ENCODE results near the gene RAI1.

Gene RAI1

DNA sequence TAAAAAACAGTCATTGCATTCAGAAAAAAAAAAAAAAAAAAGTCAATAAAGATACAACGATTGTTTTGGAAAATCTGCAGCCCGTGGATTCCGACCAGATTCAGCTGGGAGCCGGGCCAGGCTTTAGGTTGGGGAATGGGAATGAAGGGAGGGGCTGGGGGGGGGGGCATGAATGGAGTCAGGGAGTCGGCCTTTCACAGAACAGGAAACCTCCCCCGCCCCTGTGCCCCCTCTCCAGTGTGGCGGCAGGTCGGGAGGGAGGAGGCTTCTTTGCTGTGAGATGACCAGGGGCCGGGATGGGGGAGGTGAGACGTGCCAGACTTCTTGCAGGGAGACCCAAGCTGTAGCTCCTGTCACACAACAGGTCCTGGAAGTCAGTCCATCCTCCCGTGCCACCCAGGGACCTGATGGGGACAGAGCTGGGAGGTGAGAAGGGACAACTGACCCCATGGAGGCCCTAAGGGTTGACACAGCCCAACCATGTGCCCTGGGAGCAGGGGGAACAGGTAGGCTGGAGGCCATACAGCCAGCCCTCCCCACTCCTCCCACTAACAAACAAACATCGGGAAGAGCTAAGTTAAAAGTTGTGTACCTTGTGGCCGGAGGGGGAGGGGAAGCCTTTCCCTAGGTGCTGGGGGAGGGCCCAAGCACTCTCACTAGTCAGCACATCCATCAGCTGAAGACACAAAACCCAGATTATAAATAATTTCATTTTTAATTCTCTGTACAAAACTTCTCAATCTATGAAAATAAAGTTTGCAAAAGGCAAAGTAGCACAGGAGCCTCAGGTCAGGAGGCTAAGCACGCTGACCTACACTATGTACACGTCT, 130.3 kb downstream of the RAI1 start:
- in situ Hi-C loops (cut with HindIII; ENCODE audit: low sequenced_read_pairs): loop anchor here (5.0 kb wide), 2 partner anchors 41 to 76 kb away; no protein-coding TSS in a partner anchor

DNA sequence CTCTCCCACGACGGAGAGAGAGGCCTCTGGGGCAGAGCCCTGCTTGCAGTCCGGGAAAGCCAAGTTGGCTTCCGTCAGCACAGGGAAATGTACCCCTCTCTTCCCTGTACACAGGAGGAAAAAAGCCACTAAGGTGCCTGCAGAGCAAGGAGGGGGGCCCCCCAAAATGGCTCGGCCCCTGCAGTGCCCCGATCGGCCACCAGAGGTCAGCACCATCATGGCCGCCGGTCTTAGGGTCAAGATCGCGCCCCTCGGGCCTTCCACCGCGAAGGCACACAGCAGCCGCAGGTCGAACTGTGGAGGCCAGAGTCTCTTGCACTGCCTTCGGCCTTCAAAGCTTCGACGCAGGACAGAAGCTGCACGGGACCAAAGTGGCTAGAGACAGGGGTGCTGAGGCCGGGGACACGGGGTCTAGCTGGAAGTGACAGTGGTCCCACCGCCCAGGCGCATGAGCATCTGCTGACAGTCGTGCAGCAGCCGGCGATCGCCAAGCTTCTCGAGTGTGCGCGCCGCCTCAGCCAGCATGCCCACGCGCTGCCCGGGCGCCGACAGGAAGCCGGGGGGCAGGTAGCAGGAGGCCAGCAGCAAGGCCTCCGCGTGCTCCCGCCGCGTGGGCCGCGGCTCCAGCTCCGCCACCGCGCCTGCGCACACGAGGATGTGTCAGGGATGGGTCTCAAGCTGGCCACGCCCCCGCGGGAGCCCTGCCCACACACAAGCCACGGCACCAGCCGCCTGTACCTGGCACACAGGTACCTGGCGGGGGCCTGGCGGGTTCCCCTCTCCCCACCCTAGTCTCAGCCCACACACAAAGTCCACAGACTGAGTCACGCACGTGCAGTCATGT, 131.2 kb downstream of the RAI1 start:
- in situ Hi-C loops (cut with HindIII; ENCODE audit: low sequenced_read_pairs): loop anchor here (5.0 kb wide), 2 partner anchors 40 to 75 kb away; no protein-coding TSS in a partner anchor

DNA sequence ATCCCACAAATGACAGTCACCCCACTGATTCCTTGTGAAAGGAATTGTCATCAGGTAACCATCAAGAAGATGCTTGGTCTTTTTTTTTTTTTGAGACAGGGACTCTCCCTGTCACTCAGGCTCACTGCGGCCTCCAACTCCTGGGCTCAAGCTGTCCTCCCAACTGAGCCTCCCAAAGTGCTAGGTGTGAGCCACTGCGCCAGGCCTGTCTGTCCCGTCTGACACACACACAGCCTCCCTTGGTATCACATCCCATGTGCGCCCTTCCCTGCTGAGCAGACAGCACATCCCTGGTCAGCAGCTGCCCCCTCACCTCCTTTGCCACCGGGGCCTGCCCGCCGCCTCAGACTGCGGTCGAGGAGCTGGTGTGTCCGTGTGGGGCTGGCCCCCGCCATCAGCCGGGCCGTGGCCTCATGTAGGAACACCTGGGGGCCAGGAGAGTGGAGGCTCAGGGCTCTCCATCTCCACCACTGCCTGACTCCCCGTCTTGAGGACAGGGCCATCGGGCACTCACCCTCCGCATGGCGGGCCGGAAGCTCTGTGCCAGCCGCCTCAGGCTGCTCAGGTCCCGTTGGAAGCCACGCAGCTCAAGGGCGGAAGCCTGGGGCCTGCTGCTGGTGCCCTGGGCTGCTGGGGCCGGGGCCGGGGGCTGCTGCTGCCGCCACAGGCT, 131.9 kb downstream of the RAI1 start:
- in situ Hi-C loops (cut with HindIII; ENCODE audit: low sequenced_read_pairs): loop anchor here (5.0 kb wide), 2 partner anchors 39 to 74 kb away; no protein-coding TSS in a partner anchor

GRCh38 chr17:17813725-17814095, 132.5 kb downstream of the RAI1 start:
- in situ Hi-C loops (cut with HindIII; ENCODE audit: low sequenced_read_pairs): loop anchor here (5.0 kb wide), 2 partner anchors 39 to 74 kb away; no protein-coding TSS in a partner anchor

DNA sequence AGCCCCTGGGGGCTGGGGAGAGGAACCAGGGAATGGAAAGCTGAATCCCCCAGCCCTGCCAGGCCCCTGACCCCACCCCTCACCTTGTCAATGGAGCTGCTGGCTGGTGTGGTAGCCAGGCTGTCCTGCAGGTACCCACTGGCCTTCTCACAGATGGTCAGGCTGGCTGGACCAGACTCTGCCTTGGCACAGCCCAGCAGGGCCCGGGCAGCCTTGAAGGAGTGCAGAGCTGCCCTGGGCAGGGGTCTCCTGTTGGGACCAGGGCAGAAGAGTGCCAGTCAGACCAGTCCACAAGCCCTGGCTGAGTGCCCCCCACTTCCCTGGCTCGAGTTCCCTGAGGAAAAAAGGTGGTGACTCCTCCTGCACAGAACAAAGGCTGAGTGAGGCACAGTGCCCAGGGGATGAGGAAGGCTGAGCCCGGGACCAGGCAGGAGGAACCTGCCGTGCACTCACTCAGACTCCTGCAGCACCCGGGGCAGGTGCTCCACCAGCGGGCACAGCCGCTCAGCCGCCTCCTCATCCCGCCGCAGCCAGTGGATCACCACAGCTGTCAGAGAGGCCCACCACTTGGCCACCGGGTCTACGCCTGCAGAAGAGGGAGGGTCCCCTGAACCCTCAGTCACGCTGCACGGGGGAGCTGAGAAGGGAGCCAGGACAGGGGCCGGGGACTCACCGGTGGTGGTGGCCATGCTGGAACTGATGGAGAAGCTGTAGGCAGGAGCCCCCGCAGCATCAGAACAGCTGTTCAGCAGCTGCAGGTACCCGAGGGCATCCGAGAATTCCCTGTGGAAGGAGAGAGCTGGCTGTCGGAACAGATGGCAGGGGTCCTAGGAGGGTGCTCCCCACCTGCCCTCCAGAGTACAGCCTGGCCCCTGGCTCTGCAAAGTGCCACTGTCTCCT, 133.2 kb downstream of the RAI1 start:
- in situ Hi-C loops (cut with HindIII; ENCODE audit: low sequenced_read_pairs): loop anchor here (5.0 kb wide), 2 partner anchors 38 to 73 kb away; no protein-coding TSS in a partner anchor

DNA sequence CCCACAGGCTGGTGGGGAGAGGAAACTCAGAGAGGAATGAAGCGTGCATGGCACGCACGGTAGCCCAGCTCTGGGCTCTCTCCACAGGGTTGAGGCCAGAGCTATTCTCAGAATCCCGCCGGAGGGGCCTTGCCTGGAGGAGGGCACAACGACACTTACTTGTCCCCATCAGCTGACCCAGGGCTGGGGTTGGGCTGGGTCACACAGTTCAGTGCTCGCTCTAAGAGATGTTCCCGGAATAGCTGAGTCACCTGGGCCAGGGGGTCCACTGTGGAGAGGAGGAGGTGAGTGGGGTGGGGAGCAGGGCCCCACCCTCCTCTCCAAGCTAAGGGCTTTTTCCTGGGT, 133.8 kb downstream of the RAI1 start:
- in situ Hi-C loops (cut with HindIII; ENCODE audit: low sequenced_read_pairs): no loop called here

DNA sequence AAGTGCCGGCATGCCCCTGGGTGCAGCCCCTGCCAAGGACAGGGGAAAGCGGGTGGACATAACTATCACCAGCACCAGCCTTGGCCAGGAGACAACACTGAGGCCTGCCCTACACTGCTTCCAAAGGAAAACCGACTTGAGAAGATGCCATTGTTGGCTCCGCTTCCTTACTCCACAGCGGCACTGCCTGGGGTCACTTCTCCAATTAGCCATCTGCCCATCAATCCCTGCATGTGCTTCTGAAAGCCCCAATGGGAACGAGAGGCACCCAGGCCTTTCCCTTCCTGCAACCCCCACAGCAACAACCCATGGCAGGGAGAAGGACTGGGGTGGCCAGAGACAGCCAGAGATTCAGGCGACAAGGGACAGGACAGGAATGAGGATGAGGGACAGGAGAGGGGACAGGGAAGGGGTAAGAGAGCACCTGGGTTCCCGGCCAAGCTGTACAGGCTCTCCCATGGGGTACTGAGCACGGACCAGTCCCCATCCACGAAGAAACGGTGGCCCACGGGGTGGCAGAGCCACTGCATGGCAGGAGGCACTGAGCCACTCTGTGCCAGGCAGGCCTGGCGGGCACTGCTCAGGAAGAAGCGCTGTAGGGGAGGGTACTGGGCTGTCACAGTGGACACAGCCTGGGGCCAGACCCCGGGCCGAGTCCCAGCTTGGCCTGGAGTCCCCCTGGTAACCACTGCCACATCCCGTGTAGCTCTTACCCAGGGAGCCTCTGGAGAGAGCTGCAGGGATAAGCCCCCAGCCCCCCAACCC, 134.4 kb downstream of the RAI1 start:
- in situ Hi-C loops (cut with HindIII; ENCODE audit: low sequenced_read_pairs): no loop called here

DNA sequence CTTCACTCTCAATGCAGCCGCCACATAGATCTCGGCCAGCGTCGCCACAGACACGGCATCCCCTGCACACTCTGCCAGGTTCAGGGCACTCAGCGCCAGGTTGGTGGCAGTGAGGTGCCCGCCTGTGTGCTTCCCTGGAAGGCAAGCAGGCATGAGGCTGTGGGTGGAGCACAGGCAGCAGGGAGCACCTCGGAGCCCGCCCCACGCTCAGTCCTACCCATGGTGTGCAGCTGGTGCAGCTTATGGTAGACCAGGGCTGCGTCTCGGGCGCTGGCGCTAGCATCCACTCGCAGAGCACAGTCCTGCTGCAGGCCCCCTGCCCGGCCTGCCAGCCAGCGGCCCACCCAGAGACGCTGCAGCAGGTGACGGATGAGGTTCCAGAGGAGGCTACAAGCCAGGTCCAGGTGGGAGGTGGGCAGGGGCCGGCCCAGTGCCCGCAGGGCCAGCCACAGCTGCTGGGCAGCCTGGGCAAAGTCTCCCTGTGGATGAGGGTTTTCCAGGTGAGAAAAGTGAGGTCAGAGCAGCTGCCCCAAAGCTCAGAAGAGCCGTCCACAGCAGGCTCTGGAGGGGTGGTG, 135.1 kb downstream of the RAI1 start:
- in situ Hi-C loops (cut with HindIII; ENCODE audit: low sequenced_read_pairs): no loop called here

DNA sequence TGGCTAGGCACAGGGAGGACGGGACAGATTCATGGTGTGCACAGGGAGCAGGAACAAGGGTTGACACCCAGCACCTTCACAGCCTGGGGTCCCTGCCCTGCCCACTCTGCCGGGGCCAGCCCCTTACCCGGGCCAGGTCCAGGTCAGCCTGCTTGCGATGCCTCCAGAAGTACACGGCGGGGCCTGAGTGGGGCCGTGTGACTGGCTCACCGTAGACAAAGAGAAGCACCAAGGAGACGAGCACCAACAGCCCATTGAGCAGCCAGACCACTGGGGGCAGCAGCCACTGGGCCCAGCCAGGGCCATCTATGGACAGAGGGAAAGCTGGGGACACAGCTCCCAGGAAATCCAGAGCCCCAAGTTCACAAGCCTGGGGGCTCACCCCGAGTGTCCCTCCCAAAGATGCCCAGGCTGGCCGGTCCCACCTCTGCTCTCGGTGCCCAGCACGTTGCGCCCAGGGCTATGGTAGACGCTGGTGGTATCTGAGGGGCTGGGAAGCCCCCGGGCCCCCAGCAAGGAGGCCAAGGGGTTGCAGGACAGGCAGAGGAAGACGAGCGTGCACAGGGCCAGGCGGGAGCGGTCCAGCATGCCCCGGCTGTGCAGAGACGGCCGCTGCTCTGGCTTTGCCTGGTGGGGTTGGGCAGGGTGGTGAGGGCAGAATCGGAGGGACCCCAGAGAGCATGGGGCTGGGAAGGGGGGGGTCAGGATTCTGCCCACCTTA, 135.7 kb downstream of the RAI1 start:
- in situ Hi-C loops (cut with HindIII; ENCODE audit: low sequenced_read_pairs): no loop called here

DNA sequence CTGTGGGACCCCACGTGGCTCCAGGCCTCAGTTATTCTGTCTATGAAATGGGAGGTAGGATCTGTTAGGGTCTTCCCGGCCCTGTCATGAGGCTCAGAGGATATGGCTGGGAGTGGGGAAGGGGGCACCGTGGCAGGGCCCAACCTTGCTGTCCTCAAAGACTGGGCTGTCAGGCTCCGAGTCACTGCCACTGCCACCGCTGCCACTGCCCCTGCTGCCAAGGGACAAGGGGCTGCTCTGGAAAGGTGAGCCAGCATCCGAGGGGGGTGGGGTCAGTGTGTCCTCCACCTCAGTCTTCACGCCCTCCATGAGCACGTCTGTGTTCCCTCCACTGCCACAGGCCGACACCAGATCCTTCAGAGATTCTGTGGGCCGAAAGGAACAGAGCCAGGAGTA, 136.3 kb downstream of the RAI1 start:
- in situ Hi-C loops (cut with HindIII; ENCODE audit: low sequenced_read_pairs): no loop called here

GRCh38 chr17:17818088-17818526, 136.8 kb downstream of the RAI1 start:
- in situ Hi-C loops (cut with HindIII; ENCODE audit: low sequenced_read_pairs): no loop called here

DNA sequence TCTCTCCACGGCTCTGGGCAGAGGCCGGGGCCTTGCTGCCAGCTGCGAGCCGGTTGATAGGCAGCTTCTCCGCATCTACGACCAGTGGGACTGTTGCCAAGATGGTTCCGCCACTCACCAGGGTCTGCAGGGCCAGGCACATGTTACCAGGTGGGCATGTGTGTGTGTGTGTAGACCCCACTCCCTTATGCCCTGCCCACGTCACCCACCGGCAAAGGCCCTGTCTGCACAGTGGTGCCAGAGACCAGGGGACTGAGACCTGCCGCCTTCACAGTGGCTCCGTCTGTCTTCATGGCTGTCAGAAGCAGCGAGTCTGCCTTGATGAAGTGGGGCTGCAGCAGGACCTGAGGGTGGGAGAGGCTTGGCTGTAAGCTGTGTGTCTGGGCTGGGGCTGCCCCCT, 137.9 kb downstream of the RAI1 start:
- in situ Hi-C loops (cut with HindIII; ENCODE audit: low sequenced_read_pairs): no loop called here

GRCh38 chr17:17819561-17819995, 138.3 kb downstream of the RAI1 start:
- in situ Hi-C loops (cut with HindIII; ENCODE audit: low sequenced_read_pairs): no loop called here

GRCh38 chr17:17820046-17820445, 138.8 kb downstream of the RAI1 start:
- in situ Hi-C loops (cut with HindIII; ENCODE audit: low sequenced_read_pairs): loop anchor here (10.0 kb wide), 1 partner anchor 145 kb away; no protein-coding TSS in a partner anchor

GRCh38 chr17:17820463-17821158, 139.4 kb downstream of the RAI1 start:
- in situ Hi-C loops (cut with HindIII; ENCODE audit: low sequenced_read_pairs): loop anchor here (10.0 kb wide), 1 partner anchor 146 kb away; no protein-coding TSS in a partner anchor

- in situ Hi-C loops (cut with HindIII; ENCODE audit: low sequenced_read_pairs): loop anchor here (10.0 kb wide), 1 partner anchor 147 kb away; no protein-coding TSS in a partner anchor
Observed at GRCh38 chr17:17822189-17822588, 140.9 kb downstream of the RAI1 start.

GRCh38 chr17:17822616-17823015, 141.4 kb downstream of the RAI1 start:
- in situ Hi-C loops (cut with HindIII; ENCODE audit: low sequenced_read_pairs): loop anchor here (10.0 kb wide), 1 partner anchor 148 kb away; no protein-coding TSS in a partner anchor

All from endothelial cell of hepatic sinusoid (primary cell).